OCI-LY7 (cell line): ENCODE measurements around the gene GPRC5B. TPM values are rescaled to one million over a fixed set of nuclear protein-coding genes. Genes with fewer than 3 reads are reported as not detected.

Source experiments
- BruUV-seq: library from RNA; stranded (reverse); fragments of 400-500 nt; replicated peaks from 2 replicates; lab custom pipeline; 2021; lab: Mats Ljungman, UMichigan
- CTCF ChIA-PET: fragments of 300-600 bp; sonication (Branson Sonifier 250); formaldehyde crosslinking; loops from one replicate; lab custom pipeline; 2022; ENCODE audit warnings: antibody characterized with exemption; ENCODE audit not compliant: unreplicated experiment; lab: Charles Lee
- POLR2A ChIA-PET: fragments of 300-600 bp; sonication (Branson Sonifier 250); formaldehyde crosslinking; loops from one replicate; lab custom pipeline; 2022; ENCODE audit warnings: antibody characterized with exemption; lab: Charles Lee
- DNase-seq: peaks from one replicate; pipeline ENCODE4 v3.0.0-alpha.2; 2015; ENCODE audit warnings: low spot score
- H2AFZ ChIP-seq: fragments of 200-600 bp; sonication (generic), shearing (Covaris generic); 2 replicates; pipeline ENCODE4 v1.6.1; 2014; ENCODE audit warnings: mild to moderate bottlenecking, antibody characterized with exemption, low read length, moderate library complexity
- H3K27ac ChIP-seq: fragments of 200-600 bp; sonication (generic); 2 replicates; pipeline ENCODE4 v1.5.1; 2014; ENCODE audit warnings: mixed run types, low read depth, mild to moderate bottlenecking, moderate library complexity, low read length, inconsistent platforms; ENCODE audit not compliant: poor library complexity, severe bottlenecking
- H3K36me3 ChIP-seq: fragments of 200-600 bp; sonication (generic); 2 replicates; pipeline ENCODE4 v1.6.1; 2014; ENCODE audit warnings: mild to moderate bottlenecking, antibody characterized with exemption, low read length, moderate library complexity, mixed read lengths; ENCODE audit not compliant: insufficient read depth
- H3K4me1 ChIP-seq: fragments of 200-600 bp; sonication (generic); 2 replicates; pipeline ENCODE4 v1.5.1; 2014; ENCODE audit warnings: mild to moderate bottlenecking, low read length; ENCODE audit not compliant: insufficient read depth, poor library complexity, severe bottlenecking
- H3K4me2 ChIP-seq: fragments of 200-600 bp; sonication (generic); 2 replicates; pipeline ENCODE4 v1.6.1; 2014; ENCODE audit warnings: mild to moderate bottlenecking, low read length
- H3K4me3 ChIP-seq: fragments of 200-600 bp; sonication (generic); 2 replicates; pipeline ENCODE4 v1.5.1; 2014; ENCODE audit warnings: mild to moderate bottlenecking, low read depth, low read length; ENCODE audit not compliant: poor library complexity, severe bottlenecking
- H3K79me2 ChIP-seq: fragments of 200-600 bp; sonication (generic); 2 replicates; pipeline ENCODE4 v1.6.1; 2016; ENCODE audit warnings: low read depth, mild to moderate bottlenecking, low read length, moderate library complexity, mixed read lengths; ENCODE audit not compliant: insufficient read depth
- H3K9me2 ChIP-seq: fragments of 200-600 bp; sonication (generic); 2 replicates; pipeline ENCODE4 v1.6.1; 2016; ENCODE audit warnings: mild to moderate bottlenecking, low read length, mixed read lengths; ENCODE audit not compliant: insufficient read depth
- H3K9me3 ChIP-seq: fragments of 200-600 bp; sonication (generic); 2 replicates; pipeline ENCODE4 v1.6.1; 2014; ENCODE audit warnings: mild to moderate bottlenecking, mixed run types, low read length, mixed read lengths
- H4K20me1 ChIP-seq: fragments of 200-600 bp; sonication (generic); 2 replicates; pipeline ENCODE4 v1.6.1; 2014; ENCODE audit warnings: mild to moderate bottlenecking, antibody characterized with exemption, low read length, moderate library complexity, mixed read lengths; ENCODE audit not compliant: insufficient read depth
- CTCF ChIP-seq: fragments of 200-600 bp; sonication (generic); conservative IDR thresholded peaks from 2 replicates; pipeline ENCODE4 v1.5.1; 2014; ENCODE audit warnings: mild to moderate bottlenecking, antibody characterized with exemption, low read length, moderate library complexity, mixed read lengths
- EZH2phosphoT487 ChIP-seq: fragments of 200-600 bp; sonication (generic); IDR thresholded peaks from 2 replicates; pipeline ENCODE4 v1.6.1; 2018; ENCODE audit warnings: low read depth, borderline replicate concordance, mild to moderate bottlenecking, mixed run types, antibody characterized with exemption, low read length, moderate library complexity, mixed read lengths
- intact Hi-C: fragments of 100-400 bp; cut with micrococcal nuclease; formaldehyde crosslinking; loops from one replicate; pipeline ENCODE4 v1.10.0; 2022; ENCODE audit not compliant: unreplicated experiment
- total RNA-seq, 2 experiments: library from RNA; depleted of rRNA in 1 of 2; stranded (reverse); fragments of >200 nt in 1 of 2; shearing (Covaris generic) in 1 of 2; gene quantifications; 2 replicates each; pipeline ENCODE4 v1.2.3, GENCODE V29; 2014 to 2022

GPRC5B gene
- total RNA-seq, 2 experiments from 2014 or later, result not detected

GRCh38 chr16:19843371-19843770 lies 41.3 kb downstream of the GPRC5B start:
- no TSS peak for BruUV-seq
- H3K9me2 ChIP-seq, result no peaks in the 10 kb centered on the region
- TF ChIP-seq CTCF (no peak), EZH2phosphoT487 (no peak)
- DNase-seq, result no peak
- POLR2A ChIA-PET, result no interaction called here
- no peaks in the 10 kb centered on the region for H3K9me3 ChIP-seq
- no peak overlapping the region for H3K4me2 ChIP-seq
- H4K20me1 ChIP-seq, result no peaks in the 10 kb centered on the region
- intact Hi-C loops, result no loop called here
- H3K4me3 ChIP-seq, result no peak overlapping the region
- no peaks in the 10 kb centered on the region for H3K79me2 ChIP-seq
- CTCF ChIA-PET, result no interaction called here
- no peak overlapping the region for H3K27ac ChIP-seq
- no peak overlapping the region for H2AFZ ChIP-seq
- no peaks in the 10 kb centered on the region for H3K4me1 ChIP-seq
- no peaks in the 10 kb centered on the region for H3K36me3 ChIP-seq

GRCh38 chr16:19842426-19843157 lies 42.1 kb downstream of the GPRC5B start:
- Histone ChIP-seq H3K4me2 (no peak overlapping the region), H3K4me1 (no peaks in the 10 kb centered on the region), H3K27ac (no peak overlapping the region), H4K20me1 (no peaks in the 10 kb centered on the region), H3K9me2 (no peaks in the 10 kb centered on the region), H3K79me2 (no peaks in the 10 kb centered on the region), H3K36me3 (no peaks in the 10 kb centered on the region), H3K4me3 (no peak overlapping the region), H2AFZ (no peak overlapping the region), H3K9me3 (no peaks in the 10 kb centered on the region)
- CTCF ChIA-PET, result no interaction called here
- intact Hi-C loops, result no loop called here
- no peak for DNase-seq
- TF ChIP-seq EZH2phosphoT487, result no peak
- no peak for TF ChIP-seq CTCF
- POLR2A ChIA-PET, result no interaction called here
- BruUV-seq, result no TSS peak

GRCh38 chr16:19841184-19841583 lies 43.5 kb downstream of the GPRC5B start:
- Histone ChIP-seq H3K4me2 (no peak overlapping the region), H4K20me1 (no peaks in the 10 kb centered on the region), H3K79me2 (no peaks in the 10 kb centered on the region), H3K9me2 (no peaks in the 10 kb centered on the region), H3K27ac (no peak overlapping the region), H3K36me3 (no peaks in the 10 kb centered on the region), H3K4me3 (no peak overlapping the region), H3K9me3 (no peaks in the 10 kb centered on the region), H3K4me1 (no peaks in the 10 kb centered on the region), H2AFZ (no peak overlapping the region)
- ChIA-PET POLR2A (interaction anchor here (0.8 kb wide), 1 partner anchor 14 kb away, joined by 3 read pairs; no protein-coding TSS in a partner anchor), CTCF (no interaction called here)
- BruUV-seq, result no TSS peak
- DNase-seq, result no peak
- no peak for TF ChIP-seq CTCF
- TF ChIP-seq EZH2phosphoT487, result no peak
- intact Hi-C loops, result no loop called here
